Neural progenitor cell (in vitro differentiated cells): ENCODE data around the gene SLC35G3.

ENCODE experiments used
- EZH2 ChIP-seq: fragments of 200-600 bp; sonication (generic); IDR thresholded peaks from 2 replicates; pipeline ENCODE4 v1.6.1; 2017; ENCODE audit warnings: antibody characterized with exemption, mild to moderate bottlenecking, moderate library complexity
- EZH2phosphoT487 ChIP-seq: fragments of 200-600 bp; sonication (generic); IDR thresholded peaks from 2 replicates; pipeline ENCODE4 v1.6.1; 2017; ENCODE audit warnings: antibody characterized with exemption
- TF ChIP-seq, protein P1 (sequence below): fragments of 200-600 bp; sonication (generic); IDR thresholded peaks from 2 replicates; pipeline ENCODE4 v1.5.1; 2017; ENCODE audit warnings: antibody characterized with exemption, mild to moderate bottlenecking

- TF ChIP-seq, protein P1, sequence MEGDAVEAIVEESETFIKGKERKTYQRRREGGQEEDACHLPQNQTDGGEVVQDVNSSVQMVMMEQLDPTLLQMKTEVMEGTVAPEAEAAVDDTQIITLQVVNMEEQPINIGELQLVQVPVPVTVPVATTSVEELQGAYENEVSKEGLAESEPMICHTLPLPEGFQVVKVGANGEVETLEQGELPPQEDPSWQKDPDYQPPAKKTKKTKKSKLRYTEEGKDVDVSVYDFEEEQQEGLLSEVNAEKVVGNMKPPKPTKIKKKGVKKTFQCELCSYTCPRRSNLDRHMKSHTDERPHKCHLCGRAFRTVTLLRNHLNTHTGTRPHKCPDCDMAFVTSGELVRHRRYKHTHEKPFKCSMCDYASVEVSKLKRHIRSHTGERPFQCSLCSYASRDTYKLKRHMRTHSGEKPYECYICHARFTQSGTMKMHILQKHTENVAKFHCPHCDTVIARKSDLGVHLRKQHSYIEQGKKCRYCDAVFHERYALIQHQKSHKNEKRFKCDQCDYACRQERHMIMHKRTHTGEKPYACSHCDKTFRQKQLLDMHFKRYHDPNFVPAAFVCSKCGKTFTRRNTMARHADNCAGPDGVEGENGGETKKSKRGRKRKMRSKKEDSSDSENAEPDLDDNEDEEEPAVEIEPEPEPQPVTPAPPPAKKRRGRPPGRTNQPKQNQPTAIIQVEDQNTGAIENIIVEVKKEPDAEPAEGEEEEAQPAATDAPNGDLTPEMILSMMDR, result no peak
- TF ChIP-seq EZH2 (no peak), EZH2phosphoT487 (no peak)
These were observed 19.3 kb downstream of the SLC35G3 start for GRCh38 chr17:35174835-35175334.
